KOPT-K1 (cell line): ENCODE measurements around the gene DYNLT2B.
"Not testable (repeated sequence)": the region's sequence is repeated elsewhere in the genome, so short reads cannot be mapped to it uniquely, and the experiment has no call there.

Experiments
- H3K27ac ChIP-seq: fragments of 200-600 bp; sonication (generic); 2 replicates; pipeline ENCODE4 v1.5.1; 2016; ENCODE audit warnings: antibody characterized with exemption, mild to moderate bottlenecking, low read depth, low read length; ENCODE audit not compliant: poor library complexity, severe bottlenecking
- H3K36me3 ChIP-seq: fragments of 200-600 bp; sonication (generic); 2 replicates; pipeline ENCODE4 v1.5.1; 2017; ENCODE audit warnings: antibody characterized with exemption, mild to moderate bottlenecking, low read length, moderate library complexity; ENCODE audit not compliant: insufficient read depth
- H3K9me3 ChIP-seq: fragments of 200-600 bp; sonication (generic); 2 replicates; pipeline ENCODE4 v1.5.1; 2017; ENCODE audit warnings: antibody characterized with exemption, low read length, mild to moderate bottlenecking; ENCODE audit not compliant: insufficient read depth, poor library complexity, severe bottlenecking

Gene DYNLT2B

DNA sequence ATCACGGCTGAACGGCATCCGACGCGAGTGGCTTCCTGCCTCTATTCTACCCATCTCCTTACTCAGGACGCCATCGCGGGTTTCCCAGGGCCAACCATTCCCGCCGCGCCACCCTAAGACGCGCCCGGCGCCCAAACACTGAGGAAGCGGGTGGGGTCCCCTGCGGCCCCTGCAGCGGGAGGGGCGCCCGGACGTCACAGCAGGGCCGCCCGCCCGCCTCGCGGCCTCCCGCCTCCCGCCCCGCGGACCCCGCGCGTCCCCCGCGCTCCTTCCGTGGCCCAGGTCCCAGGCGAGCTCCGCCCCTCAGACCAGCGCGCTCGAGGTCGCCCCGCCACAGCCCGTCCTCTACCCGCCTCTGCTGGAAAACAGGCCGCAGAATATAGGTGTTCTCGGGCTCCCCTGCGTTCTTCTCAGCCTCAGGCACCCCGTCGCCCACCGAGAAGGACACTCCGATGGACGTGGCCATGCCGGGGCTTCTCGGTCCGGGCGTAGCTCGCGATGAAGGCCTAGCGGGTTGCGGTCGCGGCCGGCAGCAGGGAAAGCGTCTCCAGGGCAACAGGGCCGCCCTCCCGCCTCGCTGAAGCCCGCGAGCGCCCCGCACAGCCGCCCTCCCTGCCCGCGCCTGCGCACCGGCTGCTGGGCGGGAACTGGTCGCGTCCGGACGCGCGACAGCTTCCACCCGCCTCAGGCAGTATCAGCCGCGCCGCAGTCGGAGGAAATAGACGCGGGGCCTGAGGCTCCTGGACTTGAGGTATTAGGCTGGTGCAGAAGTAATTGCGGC lies at the start of gene DYNLT2B:
TSS of gene DYNLT2B (minus strand) at position 554 of the 781 bp plus-strand sequence. CDS start at position 466, 88 bp downstream.
- H3K9me3 ChIP-seq: no peaks in the 10 kb centered on the region
- peaks cover 14% of the 10 kb centered on the region for H3K36me3 ChIP-seq
- peak within 1 kb of the TSS; percentile 85 for H3K27ac ChIP-seq

GRCh38 chr3:196365736-196366135 lies 47.7 kb upstream of the DYNLT2B start:
- Histone ChIP-seq H3K27ac (no peak overlapping the region), H3K9me3 (no peaks in the 10 kb centered on the region), H3K36me3 (peaks cover 94% of the 10 kb centered on the region)

- Histone ChIP-seq H3K27ac (no peak overlapping the region), H3K36me3 (peaks cover 97% of the 10 kb centered on the region), H3K9me3 (no peaks in the 10 kb centered on the region)
Measured at GRCh38 chr3:196360586-196360985, 42.5 kb upstream of the DYNLT2B start.

GRCh38 chr3:196358540-196358939 lies 40.5 kb upstream of the DYNLT2B start:
- not testable (repeated sequence) for H3K27ac ChIP-seq, H3K9me3 ChIP-seq
- peaks cover 94% of the 10 kb centered on the region for H3K36me3 ChIP-seq

DNA sequence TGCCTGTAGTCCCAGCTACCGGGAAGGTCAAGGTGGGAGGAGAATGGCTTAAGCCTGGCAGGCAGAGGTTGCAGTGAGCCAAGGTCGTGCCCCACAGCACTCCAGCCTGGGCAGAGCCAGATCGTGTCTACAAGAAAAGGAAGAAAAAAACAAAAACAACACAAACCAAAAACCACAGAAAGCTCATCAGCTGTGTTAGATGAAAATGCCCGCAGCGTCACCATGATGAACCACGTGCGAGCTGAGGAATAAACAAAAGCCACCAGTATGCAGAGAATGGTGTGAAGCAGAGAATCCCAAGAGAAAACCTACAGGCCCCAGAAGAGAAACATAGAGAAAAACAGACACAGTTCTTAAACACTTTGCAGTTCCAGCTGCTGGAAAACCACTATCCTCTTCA lies 39.9 kb upstream of the DYNLT2B start:
- Histone ChIP-seq H3K36me3 (peaks cover 96% of the 10 kb centered on the region), H3K27ac (no peak overlapping the region), H3K9me3 (no peaks in the 10 kb centered on the region)

DNA sequence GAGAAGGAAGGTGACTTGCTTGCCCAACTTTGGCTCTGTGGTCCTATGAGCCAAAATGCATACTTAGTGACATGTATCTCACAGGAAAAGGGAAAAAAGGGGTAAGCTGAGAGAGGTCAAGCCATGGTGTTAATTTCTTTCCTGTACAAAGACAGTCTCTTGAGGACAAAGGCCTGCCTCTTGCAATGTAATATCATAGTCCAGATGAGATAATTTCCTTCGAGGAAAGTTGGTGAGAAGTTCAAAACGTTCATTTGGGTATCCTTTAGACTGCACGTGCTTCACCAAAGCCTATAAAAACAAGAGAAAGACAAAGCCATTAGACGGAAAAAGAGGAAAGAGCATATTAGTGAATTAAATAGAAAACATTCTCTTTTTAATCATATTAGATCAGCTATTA lies 38.5 kb upstream of the DYNLT2B start:
- Histone ChIP-seq H3K27ac (no peak overlapping the region), H3K36me3 (peaks cover 92% of the 10 kb centered on the region)

GRCh38 chr3:196355668-196356067 lies 37.6 kb upstream of the DYNLT2B start:
- H3K9me3 ChIP-seq: no peaks in the 10 kb centered on the region
- H3K27ac ChIP-seq: no peak overlapping the region
- H3K36me3 ChIP-seq: peaks cover 87% of the 10 kb centered on the region

More for the DNA sequence above, 38.5 kb upstream of the DYNLT2B start:
- H3K9me3 ChIP-seq: no peaks in the 10 kb centered on the region

DNA sequence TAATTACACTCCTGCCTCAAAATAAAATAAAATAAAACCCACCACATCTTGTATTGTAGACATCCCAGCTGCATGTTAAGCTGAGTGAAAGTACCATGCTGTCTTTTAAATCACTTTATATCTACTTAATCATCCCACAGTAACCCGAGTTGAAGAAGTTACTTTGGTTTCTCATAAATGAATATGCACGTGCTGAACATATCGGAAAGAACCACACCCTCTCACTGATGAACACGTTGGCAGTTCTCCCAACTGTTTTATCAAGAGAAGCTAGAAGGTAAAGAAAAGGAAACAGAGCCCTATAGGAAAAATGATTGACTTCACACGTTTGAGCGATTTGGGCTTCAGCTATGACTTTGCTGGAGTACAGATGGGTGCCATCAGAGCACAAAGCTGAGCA lies 36.1 kb upstream of the DYNLT2B start:
- H3K9me3 ChIP-seq: no peaks in the 10 kb centered on the region
- H3K27ac ChIP-seq: no peak overlapping the region
- peaks cover 79% of the 10 kb centered on the region for H3K36me3 ChIP-seq

- Histone ChIP-seq H3K27ac (no peak overlapping the region), H3K36me3 (peaks cover 66% of the 10 kb centered on the region), H3K9me3 (no peaks in the 10 kb centered on the region)
Measured at GRCh38 chr3:196351541-196351940, 33.5 kb upstream of the DYNLT2B start.

GRCh38 chr3:196350067-196350466 lies 32.0 kb upstream of the DYNLT2B start:
- Histone ChIP-seq H3K27ac (no peak overlapping the region), H3K36me3 (peaks cover 51% of the 10 kb centered on the region), H3K9me3 (no peaks in the 10 kb centered on the region)

- peaks cover 40% of the 10 kb centered on the region for H3K36me3 ChIP-seq
Measured at GRCh38 chr3:196348698-196349097, 30.7 kb upstream of the DYNLT2B start.

GRCh38 chr3:196344663-196345062 lies 26.6 kb upstream of the DYNLT2B start:
- no peaks in the 10 kb centered on the region for H3K9me3 ChIP-seq
- no peak overlapping the region for H3K27ac ChIP-seq
- H3K36me3 ChIP-seq: peaks cover 18% of the 10 kb centered on the region; the same call in 1 of the 2 replicates

More at GRCh38 chr3:196348698-196349097, 30.7 kb upstream of the DYNLT2B start:
- Histone ChIP-seq H3K9me3 (no peaks in the 10 kb centered on the region), H3K27ac (no peak overlapping the region)

DNA sequence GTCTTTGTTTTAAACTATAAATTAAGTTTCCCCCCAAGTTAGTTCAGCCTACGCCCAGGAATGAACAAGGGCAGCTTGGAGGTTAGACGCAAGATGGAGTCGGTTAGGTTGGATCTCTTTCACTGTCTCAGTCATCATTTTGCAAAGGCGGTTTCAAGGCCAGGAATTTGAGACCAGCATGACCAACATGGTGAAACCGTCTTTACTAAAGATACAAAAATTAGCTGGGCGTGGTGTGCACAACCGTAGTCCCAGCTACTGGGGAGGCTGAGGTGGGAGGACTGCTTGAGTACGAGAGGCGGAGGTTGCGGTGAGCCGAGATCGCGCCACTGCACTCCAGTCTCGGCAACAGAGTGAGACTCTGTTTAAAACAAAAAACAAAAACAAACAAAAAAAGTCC lies 25.9 kb upstream of the DYNLT2B start:
- not testable (repeated sequence) for H3K27ac ChIP-seq
- H3K36me3 ChIP-seq: peaks cover 11% of the 10 kb centered on the region; the same call in 1 of the 2 replicates

DNA sequence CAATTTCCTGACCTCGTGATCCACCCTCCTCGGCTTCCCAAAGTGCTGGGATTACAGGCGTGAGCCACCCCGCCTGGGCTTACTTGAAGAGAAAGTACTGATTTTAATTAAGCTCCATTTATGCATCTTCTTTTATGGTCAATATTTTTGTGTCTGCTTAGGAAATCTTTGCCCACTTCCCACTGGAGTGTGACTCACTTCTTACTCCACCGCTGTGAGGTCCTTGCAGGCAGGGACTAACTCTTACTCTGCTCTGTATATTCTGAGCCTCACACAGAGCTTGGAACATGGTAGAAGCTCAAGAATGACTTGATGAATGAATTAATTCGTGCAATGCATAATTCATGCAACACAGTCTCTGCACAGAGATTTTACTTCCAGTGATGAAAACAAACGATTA lies 23.1 kb upstream of the DYNLT2B start:
- Histone ChIP-seq H3K36me3 (no peaks in the 10 kb centered on the region), H3K27ac (no peak overlapping the region), H3K9me3 (no peaks in the 10 kb centered on the region)

More for the DNA sequence above, 25.9 kb upstream of the DYNLT2B start:
- H3K9me3 ChIP-seq: not testable (repeated sequence)

DNA sequence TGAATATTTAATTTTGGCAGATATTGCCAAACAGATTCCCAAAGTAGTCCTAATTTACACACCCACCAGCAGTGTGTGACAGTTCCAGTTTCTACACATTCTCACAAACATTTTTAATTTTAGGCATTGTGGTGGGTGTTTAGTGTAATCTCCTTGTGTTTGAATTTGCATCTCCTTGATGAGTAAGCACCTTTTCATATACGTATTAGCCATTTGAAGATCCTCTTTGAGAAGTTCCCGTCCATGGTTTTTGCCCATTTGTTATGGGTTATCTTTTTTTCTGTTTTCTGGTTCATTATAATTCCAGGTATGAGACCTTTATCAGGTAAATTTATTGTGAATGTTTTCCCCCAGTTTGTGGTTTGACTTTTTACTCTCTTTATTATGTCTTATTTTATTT lies 22.4 kb upstream of the DYNLT2B start:
- Histone ChIP-seq H3K27ac (no peak overlapping the region), H3K36me3 (no peaks in the 10 kb centered on the region), H3K9me3 (no peaks in the 10 kb centered on the region)
